K562 (cell line): ENCODE measurements around the gene INTS6. TPM values are rescaled to one million over a fixed set of nuclear protein-coding genes. Genes with fewer than 3 reads are reported as not detected.

Source experiments
- ATF7 ChIP-seq: fragments of 450-650 bp; IDR thresholded peaks from 2 replicates; pipeline ENCODE4 v1.7.1; 2014; ENCODE audit warnings: mild to moderate bottlenecking, moderate library complexity
- CXXC5 ChIP-seq: fragments of 250-450 bp; sonication (Bioruptor Pico); IDR thresholded peaks from 2 replicates; pipeline ENCODE4 v1.8.0; 2022; ENCODE audit warnings: inconsistent platforms, mild to moderate bottlenecking, moderate library complexity
- EGR1 ChIP-seq: fragments of 450-650 bp; conservative IDR thresholded peaks from 2 replicates; pipeline ENCODE4 v1.6.1; 2017; ENCODE audit warnings: mild to moderate bottlenecking
- EP400 ChIP-seq: fragments of 450-650 bp; IDR thresholded peaks from 2 replicates; pipeline ENCODE4 v1.6.1; 2017; ENCODE audit warnings: antibody characterized with exemption, mild to moderate bottlenecking, moderate library complexity
- FOXP1 ChIP-seq: sonication (generic); formaldehyde crosslinking; IDR thresholded peaks from 2 replicates; pipeline ENCODE4 v1.8.0; 2022; ENCODE audit warnings: mild to moderate bottlenecking, missing genetic modification reagents
- KDM5B ChIP-seq: fragments of 200-600 bp; sonication (generic); IDR thresholded peaks from 2 replicates; pipeline ENCODE4 v1.6.1; 2012; ENCODE audit warnings: low read depth, mild to moderate bottlenecking, moderate library complexity, low read length, control low read depth, inconsistent platforms; ENCODE audit not compliant: insufficient replicate concordance
- NFRKB ChIP-seq: fragments of 450-650 bp; IDR thresholded peaks from 2 replicates; pipeline ENCODE4 v1.6.1; 2016; ENCODE audit warnings: low read depth
- POLR2H ChIP-seq: IDR thresholded peaks from 2 replicates; pipeline ENCODE4 v1.6.1; 2016; ENCODE audit warnings: missing genetic modification characterization, low read depth, mild to moderate bottlenecking, control low read depth, missing compliant biosample characterization, moderate library complexity
- RAD21 ChIP-seq, 2 experiments: fragments of 250-450 bp in 1 of 2; fragments of 450-650 bp in 1 of 2; sonication (Bioruptor Pico) in 1 of 2; formaldehyde crosslinking in 1 of 2; IDR thresholded peaks in 1 of 2; conservative IDR thresholded peaks in 1 of 2; 2 replicates each; pipeline versions ENCODE4 v1.4.0 to v1.8.0; 2020 to 2022; ENCODE audit warnings: mild to moderate bottlenecking in 2 of 2, moderate library complexity in 1 of 2
- RB1 ChIP-seq: fragments of 450-650 bp; IDR thresholded peaks from 2 replicates; pipeline ENCODE4 v1.6.1; 2017; ENCODE audit warnings: low read depth, mild to moderate bottlenecking
- RFX1 ChIP-seq: fragments of 450-650 bp; IDR thresholded peaks from 2 replicates; pipeline ENCODE4 v1.6.1; 2016; ENCODE audit warnings: mild to moderate bottlenecking, moderate library complexity
- THAP12 ChIP-seq: fragments of 250-450 bp; sonication (Bioruptor Pico); IDR thresholded peaks from 2 replicates; pipeline ENCODE4 v1.9.0; 2021; ENCODE audit warnings: mild to moderate bottlenecking, inconsistent platforms
- ZFP1 ChIP-seq: fragments of 450-650 bp; formaldehyde crosslinking; IDR thresholded peaks from 2 replicates; pipeline ENCODE4 v1.4.0; 2020; ENCODE audit warnings: mild to moderate bottlenecking, mixed read lengths
- polyA plus RNA-seq, 8 experiments: library from polyadenylated mRNA; depleted of rRNA in 4 of 8; stranded (reverse) in 5 of 8; unstranded in 3 of 8; fragments of >200 nt; fragmentation: Nextera tagmentation in 2 of 8; fragmentation: Illumina TruSeq in 1 of 8; extraction: Ambion mirVana in 2 of 8; extraction: Trizol in 1 of 8; gene quantifications; 2 replicates each; pipeline versions ENCODE4 v1.2.1 to v1.2.3, GENCODE V29; 2011 to 2014; ENCODE audit warnings: inconsistent platforms in 1 of 8, missing spikeins in 1 of 8
- total RNA-seq, 7 experiments: library from RNA; depleted of rRNA in 6 of 7; stranded (reverse); fragments of >200 nt in 6 of 7; fragmentation: Illumina TruSeq in 2 of 7; extraction: Trizol in 2 of 7; gene quantifications; 2 replicates each; pipeline versions ENCODE4 v1.2.1 to v1.2.3, GENCODE V29; 2011 to 2021; ENCODE audit warnings: low replicate concordance in 1 of 7
- TF ChIP-seq, protein P1 (sequence below), 2 experiments: IDR thresholded peaks; 2 replicates each; pipeline ENCODE4 v1.6.1; 2012; ENCODE audit warnings: improper control_type of control experiment in 2 of 2, low read depth in 2 of 2, low read length in 2 of 2, borderline replicate concordance in 1 of 2
- TF ChIP-seq, protein P2 (sequence below): sonication (generic); formaldehyde crosslinking; IDR thresholded peaks from 2 replicates; pipeline ENCODE4 v1.9.0; 2022; ENCODE audit warnings: mild to moderate bottlenecking, missing genetic modification reagents
- TF ChIP-seq, protein P3 (sequence below), 2 experiments: fragments of 250-450 bp in 1 of 2; fragments of 450-650 bp in 1 of 2; sonication (Bioruptor Pico) in 1 of 2; IDR thresholded peaks; 2 replicates each; pipeline versions ENCODE4 v1.6.1 to v1.8.0; 2016 to 2021; ENCODE audit warnings: mild to moderate bottlenecking in 2 of 2, moderate library complexity in 2 of 2, missing compliant biosample characterization in 1 of 2, missing genetic modification characterization in 1 of 2
- TF ChIP-seq, protein P4 (sequence below): sonication (generic); formaldehyde crosslinking; IDR thresholded peaks from 2 replicates; pipeline ENCODE4 v1.8.1; 2023; ENCODE audit warnings: mild to moderate bottlenecking, missing genetic modification reagents

The INTS6 gene
- total and polyA plus RNA-seq, 9 of the 15 experiments (the other 6 are each of a cell fraction or from before 2014, with no cell fraction given), result 3.7 to 29.8 (median 16.1) TPM

GRCh38 chr13:51453207-51453958 lies 547 bp upstream of the INTS6 start (continued):
- no peak for TF ChIP-seq RFX1
- peak; percentile 17; the same call in 1 of the 2 replicates for TF ChIP-seq EP400
- TF ChIP-seq KDM5B, result peak; percentile 6
- peak; percentile 90 for TF ChIP-seq POLR2H (tag)
- TF ChIP-seq, protein P1, sequence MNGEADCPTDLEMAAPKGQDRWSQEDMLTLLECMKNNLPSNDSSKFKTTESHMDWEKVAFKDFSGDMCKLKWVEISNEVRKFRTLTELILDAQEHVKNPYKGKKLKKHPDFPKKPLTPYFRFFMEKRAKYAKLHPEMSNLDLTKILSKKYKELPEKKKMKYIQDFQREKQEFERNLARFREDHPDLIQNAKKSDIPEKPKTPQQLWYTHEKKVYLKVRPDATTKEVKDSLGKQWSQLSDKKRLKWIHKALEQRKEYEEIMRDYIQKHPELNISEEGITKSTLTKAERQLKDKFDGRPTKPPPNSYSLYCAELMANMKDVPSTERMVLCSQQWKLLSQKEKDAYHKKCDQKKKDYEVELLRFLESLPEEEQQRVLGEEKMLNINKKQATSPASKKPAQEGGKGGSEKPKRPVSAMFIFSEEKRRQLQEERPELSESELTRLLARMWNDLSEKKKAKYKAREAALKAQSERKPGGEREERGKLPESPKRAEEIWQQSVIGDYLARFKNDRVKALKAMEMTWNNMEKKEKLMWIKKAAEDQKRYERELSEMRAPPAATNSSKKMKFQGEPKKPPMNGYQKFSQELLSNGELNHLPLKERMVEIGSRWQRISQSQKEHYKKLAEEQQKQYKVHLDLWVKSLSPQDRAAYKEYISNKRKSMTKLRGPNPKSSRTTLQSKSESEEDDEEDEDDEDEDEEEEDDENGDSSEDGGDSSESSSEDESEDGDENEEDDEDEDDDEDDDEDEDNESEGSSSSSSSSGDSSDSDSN (IDR thresholded peaks at IDR 0.05; ENCODE audit: borderline replicate concordance in 1 of 2, low read depth in 2 of 2, low read length in 2 of 2), result peak; percentile 85 to 90; a peak in 3 of 4 replicates
- peak; percentile 12 to 20; a peak in 1 of 4 replicates for TF ChIP-seq RAD21 (CRISPR knock-in tag; conservative IDR thresholded peaks at IDR 0.05 in 1 of 2, IDR thresholded peaks at IDR 0.05 in 1 of 2)
- no peak for TF ChIP-seq ZFP1
- TF ChIP-seq NFRKB, result 0 out of 2 replicates have a peak, but pooled peaks have one; percentile 61
- TF ChIP-seq CXXC5 (CRISPR knock-in tag), result peak; percentile 77
- TF ChIP-seq, protein P2, sequence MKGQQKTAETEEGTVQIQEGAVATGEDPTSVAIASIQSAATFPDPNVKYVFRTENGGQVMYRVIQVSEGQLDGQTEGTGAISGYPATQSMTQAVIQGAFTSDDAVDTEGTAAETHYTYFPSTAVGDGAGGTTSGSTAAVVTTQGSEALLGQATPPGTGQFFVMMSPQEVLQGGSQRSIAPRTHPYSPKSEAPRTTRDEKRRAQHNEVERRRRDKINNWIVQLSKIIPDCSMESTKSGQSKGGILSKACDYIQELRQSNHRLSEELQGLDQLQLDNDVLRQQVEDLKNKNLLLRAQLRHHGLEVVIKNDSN, result no peak
- TF ChIP-seq ATF7, result peak; percentile 42; the same call in 1 of the 2 replicates
- TF ChIP-seq, protein P3, sequence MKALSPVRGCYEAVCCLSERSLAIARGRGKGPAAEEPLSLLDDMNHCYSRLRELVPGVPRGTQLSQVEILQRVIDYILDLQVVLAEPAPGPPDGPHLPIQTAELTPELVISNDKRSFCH (CRISPR knock-in tag; IDR thresholded peaks at IDR 0.05), result no peak
- TF ChIP-seq, protein P3 (tag; IDR thresholded peaks at IDR 0.05), result 0 out of 2 replicates have a peak, but pooled peaks have one; percentile 14
- TF ChIP-seq, protein P4, sequence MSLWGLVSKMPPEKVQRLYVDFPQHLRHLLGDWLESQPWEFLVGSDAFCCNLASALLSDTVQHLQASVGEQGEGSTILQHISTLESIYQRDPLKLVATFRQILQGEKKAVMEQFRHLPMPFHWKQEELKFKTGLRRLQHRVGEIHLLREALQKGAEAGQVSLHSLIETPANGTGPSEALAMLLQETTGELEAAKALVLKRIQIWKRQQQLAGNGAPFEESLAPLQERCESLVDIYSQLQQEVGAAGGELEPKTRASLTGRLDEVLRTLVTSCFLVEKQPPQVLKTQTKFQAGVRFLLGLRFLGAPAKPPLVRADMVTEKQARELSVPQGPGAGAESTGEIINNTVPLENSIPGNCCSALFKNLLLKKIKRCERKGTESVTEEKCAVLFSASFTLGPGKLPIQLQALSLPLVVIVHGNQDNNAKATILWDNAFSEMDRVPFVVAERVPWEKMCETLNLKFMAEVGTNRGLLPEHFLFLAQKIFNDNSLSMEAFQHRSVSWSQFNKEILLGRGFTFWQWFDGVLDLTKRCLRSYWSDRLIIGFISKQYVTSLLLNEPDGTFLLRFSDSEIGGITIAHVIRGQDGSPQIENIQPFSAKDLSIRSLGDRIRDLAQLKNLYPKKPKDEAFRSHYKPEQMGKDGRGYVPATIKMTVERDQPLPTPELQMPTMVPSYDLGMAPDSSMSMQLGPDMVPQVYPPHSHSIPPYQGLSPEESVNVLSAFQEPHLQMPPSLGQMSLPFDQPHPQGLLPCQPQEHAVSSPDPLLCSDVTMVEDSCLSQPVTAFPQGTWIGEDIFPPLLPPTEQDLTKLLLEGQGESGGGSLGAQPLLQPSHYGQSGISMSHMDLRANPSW, result no peak
- TF ChIP-seq EGR1, result no peak; the same call in 1 of the 2 replicates
- peak; percentile 69; the same call in 1 of the 2 replicates for TF ChIP-seq RB1
- TF ChIP-seq FOXP1 (CRISPR knock-in tag), result no peak
- peak; percentile 46; the same call in 1 of the 2 replicates for TF ChIP-seq THAP12 (CRISPR knock-in tag)
